Chondrocyte (in vitro differentiated cells): Measurements from ENCODE around the gene INTS11. TPM values are rescaled to one million over a fixed set of nuclear protein-coding genes. Genes with fewer than 3 reads are reported as not detected.

ENCODE experiments used
- DNase-seq: peaks from one replicate; pipeline ENCODE4 v3.0.0; 2021; ENCODE audit warnings: mixed read lengths, low spot score
- H3K27ac Mint-ChIP-seq: one replicate; pipeline ENCODE4 v1.8.0; 2021; ENCODE audit warnings: mild to moderate bottlenecking, moderate library complexity, mixed read lengths; ENCODE audit not compliant: unreplicated experiment
- H3K27me3 Mint-ChIP-seq: 2 replicates; pipeline ENCODE4 v1.8.0; 2021; ENCODE audit warnings: low read depth, mixed read lengths
- H3K36me3 Mint-ChIP-seq: 2 replicates; pipeline ENCODE4 v1.8.0; 2021; ENCODE audit warnings: low read depth, mixed read lengths
- H3K4me1 Mint-ChIP-seq: 2 replicates; pipeline ENCODE4 v1.8.0; 2021; ENCODE audit warnings: low read depth, mild to moderate bottlenecking, mixed read lengths
- H3K4me3 Mint-ChIP-seq: one replicate; pipeline ENCODE4 v1.8.0; 2021; ENCODE audit warnings: mild to moderate bottlenecking, moderate library complexity, mixed read lengths; ENCODE audit not compliant: unreplicated experiment
- H3K9me3 Mint-ChIP-seq: 2 replicates; pipeline ENCODE4 v1.8.0; 2021; ENCODE audit warnings: low read depth, mixed read lengths
- total RNA-seq: library from RNA; stranded (reverse); gene quantifications from 3 replicates; pipeline ENCODE4 v1.2.1, GENCODE V29; 2021
- TF ChIP-seq, protein P1 (sequence below): fragments of 200-600 bp; sonication (generic); IDR thresholded peaks from 2 replicates; pipeline ENCODE4 v1.5.0; 2021; ENCODE audit warnings: antibody characterized with exemption, mild to moderate bottlenecking, moderate library complexity

The INTS11 gene
- total RNA-seq, 1 donor from 2014 or later, result 73.8 TPM

- H3K4me1 Mint-ChIP-seq, result peaks cover 38% of the 10 kb centered on the region
- H3K27me3 Mint-ChIP-seq, result no peaks in the 10 kb centered on the region
- DNase-seq, result no peak
- H3K9me3 Mint-ChIP-seq, result no peaks in the 10 kb centered on the region
- H3K4me3 Mint-ChIP-seq, result peak overlapping the region; percentile 80
- peak overlapping the region; percentile 27 for H3K27ac Mint-ChIP-seq
- no peaks in the 10 kb centered on the region for H3K36me3 Mint-ChIP-seq
- TF ChIP-seq, protein P1, sequence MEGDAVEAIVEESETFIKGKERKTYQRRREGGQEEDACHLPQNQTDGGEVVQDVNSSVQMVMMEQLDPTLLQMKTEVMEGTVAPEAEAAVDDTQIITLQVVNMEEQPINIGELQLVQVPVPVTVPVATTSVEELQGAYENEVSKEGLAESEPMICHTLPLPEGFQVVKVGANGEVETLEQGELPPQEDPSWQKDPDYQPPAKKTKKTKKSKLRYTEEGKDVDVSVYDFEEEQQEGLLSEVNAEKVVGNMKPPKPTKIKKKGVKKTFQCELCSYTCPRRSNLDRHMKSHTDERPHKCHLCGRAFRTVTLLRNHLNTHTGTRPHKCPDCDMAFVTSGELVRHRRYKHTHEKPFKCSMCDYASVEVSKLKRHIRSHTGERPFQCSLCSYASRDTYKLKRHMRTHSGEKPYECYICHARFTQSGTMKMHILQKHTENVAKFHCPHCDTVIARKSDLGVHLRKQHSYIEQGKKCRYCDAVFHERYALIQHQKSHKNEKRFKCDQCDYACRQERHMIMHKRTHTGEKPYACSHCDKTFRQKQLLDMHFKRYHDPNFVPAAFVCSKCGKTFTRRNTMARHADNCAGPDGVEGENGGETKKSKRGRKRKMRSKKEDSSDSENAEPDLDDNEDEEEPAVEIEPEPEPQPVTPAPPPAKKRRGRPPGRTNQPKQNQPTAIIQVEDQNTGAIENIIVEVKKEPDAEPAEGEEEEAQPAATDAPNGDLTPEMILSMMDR, result no peak
These were observed 356 bp downstream of the INTS11 start for GRCh38 chr1:1324084-1324523.

DNA sequence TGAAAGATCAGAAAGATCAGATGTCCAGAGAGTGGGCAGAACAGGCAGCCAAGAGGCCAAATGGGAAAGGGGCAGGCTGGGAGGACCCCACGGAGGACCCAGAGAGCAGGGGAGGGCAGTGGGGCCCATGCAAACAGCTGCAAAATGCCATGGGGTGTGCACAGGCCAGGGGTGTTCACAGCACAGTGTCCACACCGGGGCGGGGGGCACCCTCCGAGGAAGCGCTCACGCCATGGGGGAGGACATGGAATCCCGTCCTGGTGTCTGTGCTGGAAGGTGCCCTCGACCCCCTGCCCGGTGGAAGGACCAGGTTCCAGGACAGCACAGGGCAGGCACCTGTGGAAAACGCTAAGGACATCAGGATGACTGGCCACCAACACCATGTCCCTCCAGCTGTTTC lies 1.5 kb downstream of the INTS11 start:
- Mint-ChIP-seq H3K27me3 (no peaks in the 10 kb centered on the region), H3K36me3 (no peaks in the 10 kb centered on the region), H3K4me1 (peaks cover 48% of the 10 kb centered on the region), H3K4me3 (peak overlapping the region; percentile 82), H3K27ac (no peak overlapping the region), H3K9me3 (no peaks in the 10 kb centered on the region)
- TF ChIP-seq, protein P1, result no peak
- no peak for DNase-seq

GRCh38 chr1:1322418-1322817 lies 2.0 kb downstream of the INTS11 start:
- Mint-ChIP-seq H3K4me3 (peak overlapping the region; percentile 31), H3K4me1 (peaks cover 52% of the 10 kb centered on the region), H3K9me3 (no peaks in the 10 kb centered on the region), H3K27ac (peak overlapping the region; percentile 36), H3K27me3 (no peaks in the 10 kb centered on the region), H3K36me3 (no peaks in the 10 kb centered on the region)
- no peak for DNase-seq
- TF ChIP-seq, protein P1, result no peak

DNA sequence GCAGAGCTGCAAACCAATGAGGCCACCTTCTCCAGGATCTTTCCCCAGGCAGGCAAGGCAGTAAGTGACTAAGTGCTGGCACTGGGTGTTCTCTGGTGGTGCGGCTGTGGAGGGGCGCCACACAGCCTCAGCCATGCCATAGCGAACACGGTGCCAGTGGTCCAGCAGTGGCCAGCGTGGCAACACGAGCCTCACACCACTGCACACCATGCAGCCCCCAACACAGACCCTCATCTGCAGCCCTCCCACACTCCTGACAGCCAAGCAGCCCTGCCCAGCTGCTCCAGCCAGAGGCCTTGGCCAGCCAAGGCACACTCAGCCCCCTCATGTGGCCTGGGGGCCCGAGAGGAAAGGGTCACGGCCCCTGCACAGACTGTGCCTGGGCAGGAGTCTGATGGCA lies 3.0 kb downstream of the INTS11 start:
- no peak for DNase-seq
- no peaks in the 10 kb centered on the region for H3K27me3 Mint-ChIP-seq
- H3K4me1 Mint-ChIP-seq, result peaks cover 55% of the 10 kb centered on the region
- no peak overlapping the region for H3K4me3 Mint-ChIP-seq
- H3K36me3 Mint-ChIP-seq, result peaks cover 2% of the 10 kb centered on the region
- H3K27ac Mint-ChIP-seq, result peak overlapping the region; percentile 36
- no peaks in the 10 kb centered on the region for H3K9me3 Mint-ChIP-seq
- TF ChIP-seq, protein P1, result no peak

GRCh38 chr1:1320666-1321448 lies 3.6 kb downstream of the INTS11 start:
- H3K27me3 Mint-ChIP-seq, result no peaks in the 10 kb centered on the region
- peak overlapping the region; percentile 36 for H3K27ac Mint-ChIP-seq
- no peak overlapping the region for H3K4me3 Mint-ChIP-seq
- TF ChIP-seq, protein P1, result no peak
- H3K36me3 Mint-ChIP-seq, result peaks cover 4% of the 10 kb centered on the region
- no peaks in the 10 kb centered on the region for H3K9me3 Mint-ChIP-seq
- DNase-seq, result no peak
- peaks cover 50% of the 10 kb centered on the region for H3K4me1 Mint-ChIP-seq
